Activated CD4-positive, alpha-beta T cell treated with anti-CD3 and anti-CD28 coated beads, Interleukin-2, Interleukin-6, amounts not matched to agents 100 ng/mL and 50 ng/mL, durations not matched to agents 16 hours and 8 hours (primary cell): ENCODE measurements around the gene RABGAP1L.
A peak's percentile ranks its signal among the peaks of the same experiment; 100 is the strongest.
"Not testable (repeated sequence)": the region's sequence is repeated elsewhere in the genome, so short reads cannot be mapped to it uniquely, and the experiment has no call there.

Experiments
- DNase-seq: peaks from one replicate; pipeline ENCODE4 v3.0.0-alpha.2; 2020

Gene RABGAP1L

GRCh38 chr1:174786358-174786757 lies 627.0 kb downstream of the RABGAP1L start:
- no peak for DNase-seq

- peak; percentile 55 for DNase-seq
Observed at GRCh38 chr1:174786760-174787159, 627.4 kb downstream of the RABGAP1L start.

GRCh38 chr1:174788981-174789380 lies 629.7 kb downstream of the RABGAP1L start:
- DNase-seq = no peak

- peak; percentile 21 for DNase-seq
Observed at GRCh38 chr1:174789399-174789798, 630.1 kb downstream of the RABGAP1L start.

- no peak for DNase-seq
Observed at GRCh38 chr1:174791863-174792262, 632.5 kb downstream of the RABGAP1L start.

- DNase-seq = no peak
Observed at GRCh38 chr1:174794861-174795260, 635.5 kb downstream of the RABGAP1L start.

- no peak for DNase-seq
Observed at GRCh38 chr1:174795806-174796205, 636.5 kb downstream of the RABGAP1L start.

GRCh38 chr1:174797398-174797797 lies 638.1 kb downstream of the RABGAP1L start:
- DNase-seq = no peak

GRCh38 chr1:174799136-174799479 lies 639.8 kb downstream of the RABGAP1L start:
- DNase-seq = no peak

- no peak for DNase-seq
Observed at GRCh38 chr1:174800216-174800851, 641.0 kb downstream of the RABGAP1L start.

GRCh38 chr1:174800876-174801275 lies 641.6 kb downstream of the RABGAP1L start:
- DNase-seq = no peak

GRCh38 chr1:174809755-174810280 lies 650.5 kb downstream of the RABGAP1L start:
- peak; percentile 44 for DNase-seq

GRCh38 chr1:174812016-174812415 lies 652.7 kb downstream of the RABGAP1L start:
- no peak for DNase-seq

GRCh38 chr1:174812656-174813055 lies 653.3 kb downstream of the RABGAP1L start:
- DNase-seq = no peak

GRCh38 chr1:174815036-174815435 lies 655.7 kb downstream of the RABGAP1L start:
- peak; percentile 63 for DNase-seq

GRCh38 chr1:174815474-174815908 lies 656.2 kb downstream of the RABGAP1L start:
- DNase-seq = no peak

GRCh38 chr1:174816621-174817020 lies 657.3 kb downstream of the RABGAP1L start:
- not testable (repeated sequence) for DNase-seq

GRCh38 chr1:174818014-174818616 lies 658.8 kb downstream of the RABGAP1L start:
- DNase-seq = peak; percentile 33

GRCh38 chr1:174818951-174819350 lies 659.6 kb downstream of the RABGAP1L start:
- DNase-seq = no peak

- DNase-seq = no peak
Observed at GRCh38 chr1:174819596-174819995, 660.3 kb downstream of the RABGAP1L start.

GRCh38 chr1:174825127-174825526 lies 665.8 kb downstream of the RABGAP1L start:
- no peak for DNase-seq

- no peak for DNase-seq
Observed at GRCh38 chr1:174825806-174826205, 666.5 kb downstream of the RABGAP1L start.

GRCh38 chr1:174828264-174828663 lies 668.9 kb downstream of the RABGAP1L start:
- no peak for DNase-seq

- no peak for DNase-seq
Observed at GRCh38 chr1:174829990-174830389, 670.7 kb downstream of the RABGAP1L start.

GRCh38 chr1:174836543-174836942 lies 677.2 kb downstream of the RABGAP1L start:
- DNase-seq = no peak
